Memory B cell (primary cell): ENCODE measurements around the gene ERCC4.
"Not testable (repeated sequence)": the region's sequence is repeated elsewhere in the genome, so short reads cannot be mapped to it uniquely, and the experiment has no call there.

Source experiments
- ATAC-seq: fragments of 150-1000 bp; cut with Tn5 transposase; 2 replicates; pipeline ENCODE4 v1.10.0; 2021; ENCODE audit warnings: low read depth, mild to moderate bottlenecking, moderate library complexity
- DNase-seq, 2 donors: peaks; one replicate each; pipeline ENCODE4 v3.0.0; 2022; ENCODE audit warnings: low spot score in 2 of 2
- H3K27ac Mint-ChIP-seq: one replicate; pipeline ENCODE4 v1.8.0; 2022; ENCODE audit warnings: mild to moderate bottlenecking, moderate library complexity, mixed read lengths
- H3K27me3 Mint-ChIP-seq: one replicate; pipeline ENCODE4 v1.8.0; 2022; ENCODE audit warnings: mixed read lengths
- H3K36me3 Mint-ChIP-seq: one replicate; pipeline ENCODE4 v1.8.0; 2022; ENCODE audit warnings: mild to moderate bottlenecking, mixed read lengths
- H3K4me1 Mint-ChIP-seq: one replicate; pipeline ENCODE4 v1.8.0; 2022; ENCODE audit warnings: mixed read lengths
- H3K4me3 Mint-ChIP-seq: one replicate; pipeline ENCODE4 v1.8.0; 2022; ENCODE audit warnings: mild to moderate bottlenecking, moderate library complexity, mixed read lengths
- H3K9me3 Mint-ChIP-seq: one replicate; pipeline ENCODE4 v1.8.0; 2022; ENCODE audit warnings: mixed read lengths

The ERCC4 gene

DNA sequence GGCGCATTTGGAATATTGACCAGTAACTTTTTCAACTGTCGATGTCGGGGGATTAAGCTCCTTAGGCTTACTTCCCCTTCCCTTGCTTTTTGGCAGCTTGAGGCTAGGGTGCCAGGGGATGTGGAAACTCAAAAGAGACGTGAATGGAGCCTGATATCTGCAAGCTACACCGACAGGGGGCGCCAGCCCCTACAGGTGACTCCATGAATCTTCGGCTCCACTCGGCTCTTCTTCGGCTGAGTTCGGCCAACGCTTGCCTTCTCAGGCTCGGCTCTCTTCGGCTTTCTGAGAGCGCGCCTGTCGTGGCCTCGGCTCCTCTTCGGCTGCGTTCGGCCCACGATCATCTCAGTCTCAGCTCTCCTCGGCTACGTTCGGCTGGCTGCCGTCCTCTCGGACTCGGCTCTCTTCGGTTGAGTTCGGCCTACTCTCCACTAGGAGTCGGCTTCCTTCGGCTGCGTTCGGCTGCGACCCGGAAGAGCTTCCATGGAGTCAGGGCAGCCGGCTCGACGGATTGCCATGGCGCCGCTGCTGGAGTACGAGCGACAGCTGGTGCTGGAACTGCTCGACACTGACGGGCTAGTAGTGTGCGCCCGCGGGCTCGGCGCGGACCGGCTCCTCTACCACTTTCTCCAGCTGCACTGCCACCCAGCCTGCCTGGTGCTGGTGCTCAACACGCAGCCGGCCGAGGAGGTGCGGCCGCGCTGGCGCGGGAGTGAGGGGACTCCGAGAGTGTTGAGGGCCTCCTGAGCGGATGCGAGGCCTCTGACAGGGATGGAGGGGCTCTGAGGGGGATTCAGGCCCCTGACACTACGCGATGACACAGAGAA lies at the start of gene ERCC4:
Gene ERCC4, plus strand, starts transcription at position 472 of the 827 bp plus-strand sequence. Its CDS starts 12 bp downstream, at position 484.
- Mint-ChIP-seq H3K27ac (peak within 1 kb of the TSS; percentile 92), H3K9me3 (no peaks in the 10 kb centered on the region), H3K4me3 (peak within 1 kb of the TSS; percentile 92), H3K36me3 (peaks cover 2% of the 10 kb centered on the region), H3K4me1 (peaks cover 18% of the 10 kb centered on the region), H3K27me3 (peaks cover 1% of the 10 kb centered on the region)
- ATAC-seq (peak; percentile 94), DNase-seq (peak; percentile 98 to 99)

DNA sequence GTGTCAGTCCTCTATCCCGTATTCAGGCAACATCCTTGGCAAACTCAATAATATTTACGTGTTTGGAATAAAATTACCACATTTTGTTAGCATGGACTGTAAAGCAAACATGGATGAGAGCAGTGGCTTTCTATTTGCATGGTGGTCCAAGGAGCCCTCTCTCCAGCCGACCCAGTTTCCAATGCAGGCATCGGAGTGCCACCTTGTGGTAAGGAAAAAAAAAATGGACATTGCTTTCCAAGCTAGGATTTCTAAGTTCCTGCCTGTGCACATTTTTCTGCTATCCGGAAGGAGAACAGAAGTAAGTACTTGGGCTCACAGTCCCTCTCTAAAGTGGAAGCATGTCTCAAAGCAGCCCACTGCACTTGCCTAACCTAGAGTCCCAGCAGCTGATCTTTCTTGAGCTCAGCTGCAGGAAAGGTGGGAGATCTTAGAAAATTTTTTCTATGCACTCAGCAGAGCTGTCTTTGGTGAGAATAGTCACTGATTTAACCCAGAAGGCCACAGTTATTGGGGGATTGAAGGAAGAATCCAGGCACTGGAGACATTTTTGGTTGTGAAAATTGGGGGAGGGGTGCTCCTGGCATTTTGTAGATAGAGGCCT lies 46.0 kb upstream of the ERCC4 start:
- DNase-seq = no peak
- no peak for ATAC-seq
- Mint-ChIP-seq H3K4me3 (no peak overlapping the region), H3K27ac (no peak overlapping the region), H3K27me3 (peaks cover 3% of the 10 kb centered on the region), H3K4me1 (no peaks in the 10 kb centered on the region), H3K36me3 (no peaks in the 10 kb centered on the region), H3K9me3 (no peaks in the 10 kb centered on the region)

DNA sequence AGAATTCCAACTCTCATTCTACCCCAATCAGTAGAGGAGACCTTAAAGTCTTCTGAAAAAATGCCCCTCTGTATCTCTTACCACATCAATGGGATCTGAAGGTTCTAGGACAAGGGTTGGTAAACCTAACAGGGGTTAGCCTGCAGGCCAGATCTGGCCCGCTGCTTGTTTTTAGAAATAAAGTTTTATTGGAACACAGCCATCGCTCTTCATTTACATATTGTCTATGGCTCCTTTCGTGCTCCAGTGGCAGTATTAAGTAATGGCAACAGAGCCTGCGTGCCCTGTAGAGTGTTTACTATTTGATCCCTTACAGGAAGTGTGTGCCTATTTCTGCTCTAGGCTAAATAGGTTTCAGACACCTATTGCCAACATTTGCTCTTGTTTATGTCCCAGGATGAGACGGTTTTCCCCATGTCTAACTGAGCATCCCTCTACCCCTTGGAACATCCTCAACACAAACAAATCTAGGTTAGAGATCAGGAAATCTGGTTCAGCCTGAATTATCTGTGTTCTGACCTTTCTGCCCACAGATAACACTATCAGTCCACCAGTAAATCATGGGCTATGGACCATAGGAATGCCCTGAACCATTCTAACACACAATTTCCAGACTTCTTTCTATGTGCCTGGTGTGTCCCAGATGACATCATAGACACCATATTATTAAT lies 44.2 kb upstream of the ERCC4 start:
- Mint-ChIP-seq H3K27ac (no peak overlapping the region), H3K4me1 (no peaks in the 10 kb centered on the region), H3K4me3 (no peak overlapping the region), H3K36me3 (no peaks in the 10 kb centered on the region), H3K27me3 (peaks cover 4% of the 10 kb centered on the region), H3K9me3 (no peaks in the 10 kb centered on the region)
- DNase-seq (no peak), ATAC-seq (no peak)

DNA sequence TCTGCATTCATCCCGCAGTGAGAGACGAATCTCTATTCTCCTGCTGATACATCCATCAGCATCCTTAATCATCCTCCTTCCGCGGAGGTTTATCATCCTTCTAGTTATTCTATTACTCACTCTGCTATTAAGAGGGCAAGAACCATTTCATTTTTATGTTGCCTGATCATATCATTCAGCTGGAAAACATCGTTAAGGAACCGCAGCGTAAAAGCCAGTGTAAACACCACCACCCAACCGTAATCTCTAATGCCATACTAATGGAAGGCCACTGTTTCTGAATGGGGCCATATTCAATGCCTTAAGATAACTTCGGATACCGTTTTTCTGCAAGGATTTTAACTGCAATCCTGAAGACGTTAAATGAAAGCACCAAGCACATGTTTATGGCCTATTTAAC lies 36.7 kb upstream of the ERCC4 start:
- ATAC-seq (no peak), DNase-seq (no peak)
- H3K4me3 Mint-ChIP-seq = no peak overlapping the region
- H3K4me1 Mint-ChIP-seq = no peaks in the 10 kb centered on the region
- no peaks in the 10 kb centered on the region for H3K9me3 Mint-ChIP-seq
- peaks cover 16% of the 10 kb centered on the region for H3K27me3 Mint-ChIP-seq
- no peak overlapping the region for H3K27ac Mint-ChIP-seq
- no peaks in the 10 kb centered on the region for H3K36me3 Mint-ChIP-seq

DNA sequence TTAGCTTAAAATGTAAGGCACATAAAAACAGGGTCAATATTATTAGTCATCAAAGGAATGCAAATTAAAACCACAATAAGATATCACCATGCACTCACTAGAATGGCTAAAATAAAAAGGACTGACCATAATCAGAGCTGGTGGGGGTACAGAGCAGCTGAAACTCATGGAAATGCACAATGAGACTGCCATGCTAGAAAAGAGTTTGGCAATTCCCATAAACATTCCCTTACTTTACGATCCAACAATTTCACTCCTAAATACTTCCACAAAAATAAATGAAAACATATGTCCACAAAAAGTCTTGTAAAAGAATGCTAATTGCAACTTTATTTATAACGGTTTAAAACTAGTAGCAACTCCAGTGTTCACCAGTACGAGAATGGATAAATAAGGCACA lies 36.1 kb upstream of the ERCC4 start:
- Mint-ChIP-seq H3K36me3 (no peaks in the 10 kb centered on the region), H3K9me3 (no peaks in the 10 kb centered on the region), H3K4me3 (no peak overlapping the region), H3K27me3 (peaks cover 16% of the 10 kb centered on the region), H3K4me1 (no peaks in the 10 kb centered on the region), H3K27ac (no peak overlapping the region)
- ATAC-seq = no peak
- no peak for DNase-seq

DNA sequence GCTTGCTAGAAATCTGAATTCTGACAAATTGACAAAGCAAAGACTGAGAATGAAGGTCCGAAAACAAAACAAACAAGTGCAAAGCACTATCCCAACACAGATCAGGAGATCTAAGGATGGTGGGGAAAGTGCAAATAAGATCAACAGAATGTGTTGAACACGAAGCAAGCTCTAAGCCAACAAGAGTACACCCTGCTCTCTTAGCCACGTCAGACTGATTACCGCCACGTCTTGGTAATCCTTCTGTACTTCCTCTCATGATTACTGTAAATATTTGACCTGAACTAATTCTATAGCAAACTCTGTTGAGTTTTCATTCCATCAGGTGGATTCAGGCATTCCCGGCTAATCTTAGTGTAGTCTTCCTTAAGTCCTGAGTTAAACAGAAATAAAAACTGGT lies 34.3 kb upstream of the ERCC4 start:
- no peaks in the 10 kb centered on the region for H3K4me1 Mint-ChIP-seq
- no peaks in the 10 kb centered on the region for H3K36me3 Mint-ChIP-seq
- peaks cover 1% of the 10 kb centered on the region for H3K9me3 Mint-ChIP-seq
- DNase-seq (no peak), ATAC-seq (no peak)
- no peak overlapping the region for H3K4me3 Mint-ChIP-seq
- no peak overlapping the region for H3K27ac Mint-ChIP-seq
- peaks cover 18% of the 10 kb centered on the region for H3K27me3 Mint-ChIP-seq

DNA sequence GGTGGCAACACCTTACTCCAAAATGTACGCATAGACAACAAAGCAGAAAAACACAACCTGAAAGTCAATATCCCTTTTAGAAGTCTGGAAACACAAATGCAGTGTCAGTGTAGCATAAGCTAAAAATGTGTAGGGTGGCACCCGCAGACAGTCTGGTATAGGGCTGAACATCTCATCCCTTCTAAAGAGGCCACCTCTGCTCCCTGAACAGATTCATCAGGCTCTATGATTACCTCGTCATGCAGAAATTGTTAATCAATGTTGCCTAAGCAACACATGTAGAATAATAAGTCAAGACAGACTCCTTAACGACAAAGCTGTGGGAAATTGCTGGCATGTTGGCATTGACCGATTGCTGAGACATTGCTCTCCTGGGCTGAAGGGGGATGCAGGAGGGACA lies 33.3 kb upstream of the ERCC4 start:
- no peak for DNase-seq
- Mint-ChIP-seq H3K27me3 (peaks cover 18% of the 10 kb centered on the region), H3K9me3 (peaks cover 1% of the 10 kb centered on the region), H3K27ac (no peak overlapping the region), H3K4me1 (no peaks in the 10 kb centered on the region), H3K36me3 (no peaks in the 10 kb centered on the region), H3K4me3 (no peak overlapping the region)
- no peak for ATAC-seq

DNA sequence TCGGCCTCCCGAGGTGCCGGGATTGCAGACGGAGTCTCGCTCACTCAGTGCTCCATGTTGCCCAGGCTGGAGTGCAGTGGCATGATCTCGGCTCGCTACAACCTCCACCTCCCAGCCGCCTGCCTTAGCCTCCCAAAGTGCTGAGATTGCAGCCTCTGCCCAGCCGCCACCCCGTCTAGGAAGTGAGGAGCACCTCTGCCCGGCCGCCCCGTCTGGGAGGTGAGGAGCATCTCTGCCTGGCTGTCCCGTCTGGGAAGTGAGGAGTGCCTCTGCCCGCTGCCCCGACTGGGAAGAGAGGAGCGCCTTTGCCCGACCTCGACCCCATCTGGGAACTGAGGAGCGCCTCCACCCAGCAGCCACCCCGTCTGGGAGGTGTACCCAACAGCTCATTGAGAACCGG lies 30.6 kb upstream of the ERCC4 start:
- not testable (repeated sequence) for H3K9me3 Mint-ChIP-seq, H3K27ac Mint-ChIP-seq, ATAC-seq, DNase-seq, H3K4me1 Mint-ChIP-seq, H3K4me3 Mint-ChIP-seq, H3K36me3 Mint-ChIP-seq
- H3K27me3 Mint-ChIP-seq = peaks cover 22% of the 10 kb centered on the region

DNA sequence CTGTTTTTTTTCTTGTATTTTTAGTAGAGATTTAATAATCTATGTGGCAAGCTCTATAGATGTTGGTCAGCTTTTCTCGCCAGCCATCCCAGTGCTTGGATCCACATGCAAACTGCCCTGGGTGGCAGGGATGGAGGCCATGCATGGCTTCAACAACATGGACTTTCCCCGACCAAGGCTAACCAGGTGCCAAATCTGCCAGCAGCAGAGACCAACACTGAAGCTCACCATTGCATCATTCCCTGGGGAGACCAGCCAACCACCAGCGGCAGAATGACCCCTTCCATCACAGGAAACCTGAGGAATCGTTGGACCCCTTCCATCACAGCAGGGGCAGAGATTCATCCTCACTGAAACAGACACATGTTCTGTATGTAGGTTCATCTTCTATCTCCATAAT lies 27.7 kb upstream of the ERCC4 start:
- no peaks in the 10 kb centered on the region for H3K4me1 Mint-ChIP-seq
- H3K27ac Mint-ChIP-seq = no peak overlapping the region
- no peak overlapping the region for H3K4me3 Mint-ChIP-seq
- H3K9me3 Mint-ChIP-seq = peaks cover 1% of the 10 kb centered on the region
- DNase-seq (no peak), ATAC-seq (no peak)
- H3K27me3 Mint-ChIP-seq = peaks cover 13% of the 10 kb centered on the region
- no peaks in the 10 kb centered on the region for H3K36me3 Mint-ChIP-seq

DNA sequence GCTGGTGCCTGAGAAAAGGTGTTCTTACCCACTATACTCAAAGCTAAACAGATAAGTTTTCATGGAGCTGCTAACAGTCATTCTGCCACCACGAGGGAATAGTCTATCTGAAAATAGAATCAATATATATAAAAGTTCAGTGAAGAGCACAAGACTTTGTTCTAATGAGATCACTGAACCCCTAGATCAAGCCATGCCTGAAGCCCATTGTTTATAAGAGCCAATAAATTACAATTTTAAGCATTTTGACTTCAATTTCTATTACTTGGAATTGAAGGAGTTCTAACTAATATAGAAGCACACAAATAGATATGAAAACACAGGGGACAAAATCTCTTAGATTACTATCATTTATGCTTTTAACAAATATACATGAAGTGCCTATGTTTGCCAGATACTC lies 24.4 kb upstream of the ERCC4 start:
- H3K4me3 Mint-ChIP-seq = no peak overlapping the region

DNA sequence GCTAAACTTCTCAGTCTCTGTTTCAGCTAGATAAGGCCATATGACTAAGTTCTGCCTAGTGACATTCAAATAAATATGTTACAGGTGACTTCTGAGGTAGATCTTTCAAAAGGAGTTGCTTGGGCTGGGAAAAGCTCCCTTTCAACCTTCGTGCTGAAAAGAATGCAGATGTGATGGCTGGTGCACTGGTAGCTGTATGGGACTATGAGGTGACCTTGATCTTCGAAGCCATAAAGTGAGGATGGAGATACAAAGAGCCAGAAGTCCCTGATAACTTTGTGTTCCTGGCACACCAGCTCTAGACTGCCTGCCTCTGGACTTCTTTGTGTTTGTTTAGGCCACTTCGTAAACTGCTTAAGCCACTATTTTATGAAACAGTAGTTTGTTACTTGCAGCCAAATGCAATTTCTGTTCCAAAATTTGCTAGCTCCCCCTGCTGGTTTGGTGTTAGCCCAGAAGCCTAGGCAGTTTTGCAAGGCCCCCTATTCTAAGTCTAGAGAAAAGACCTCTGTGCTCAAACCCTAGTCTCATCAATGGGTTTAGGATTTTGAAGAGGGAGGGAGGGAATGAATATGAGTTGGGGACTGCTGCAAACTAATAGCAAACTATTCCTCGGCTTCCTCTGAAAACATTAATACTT lies 23.3 kb upstream of the ERCC4 start:
- Mint-ChIP-seq H3K4me1 (no peaks in the 10 kb centered on the region), H3K9me3 (no peaks in the 10 kb centered on the region), H3K27ac (no peak overlapping the region), H3K36me3 (no peaks in the 10 kb centered on the region), H3K27me3 (peaks cover 9% of the 10 kb centered on the region), H3K4me3 (no peak overlapping the region)
- no peak for DNase-seq
- ATAC-seq = no peak

More for the DNA sequence above, 24.4 kb upstream of the ERCC4 start:
- Mint-ChIP-seq H3K27ac (no peak overlapping the region), H3K27me3 (peaks cover 6% of the 10 kb centered on the region), H3K36me3 (no peaks in the 10 kb centered on the region), H3K4me1 (no peaks in the 10 kb centered on the region), H3K9me3 (no peaks in the 10 kb centered on the region)
- DNase-seq = no peak
- ATAC-seq = no peak

DNA sequence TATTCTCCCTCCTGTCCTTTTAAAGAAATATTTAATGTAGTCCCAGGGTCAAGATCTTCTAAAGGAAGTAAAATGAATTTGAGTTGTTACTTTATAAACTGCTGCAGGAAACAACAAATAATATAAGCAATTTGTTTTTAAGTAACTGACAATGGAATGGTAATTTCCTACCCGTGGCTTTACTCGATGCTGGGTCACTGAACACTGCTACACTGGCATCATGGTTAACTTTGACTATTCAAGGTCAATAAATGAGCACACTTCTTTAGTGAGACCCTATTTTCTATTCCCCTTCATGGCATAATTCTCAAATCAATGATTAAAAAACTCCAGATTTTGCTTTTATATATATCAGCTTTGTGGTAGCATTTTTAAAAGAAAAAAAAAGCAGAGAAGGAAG lies 22.1 kb upstream of the ERCC4 start:
- Mint-ChIP-seq H3K36me3 (no peaks in the 10 kb centered on the region), H3K9me3 (no peaks in the 10 kb centered on the region), H3K4me3 (no peak overlapping the region), H3K4me1 (no peaks in the 10 kb centered on the region), H3K27ac (no peak overlapping the region), H3K27me3 (peaks cover 7% of the 10 kb centered on the region)
- no peak for DNase-seq
- no peak for ATAC-seq

DNA sequence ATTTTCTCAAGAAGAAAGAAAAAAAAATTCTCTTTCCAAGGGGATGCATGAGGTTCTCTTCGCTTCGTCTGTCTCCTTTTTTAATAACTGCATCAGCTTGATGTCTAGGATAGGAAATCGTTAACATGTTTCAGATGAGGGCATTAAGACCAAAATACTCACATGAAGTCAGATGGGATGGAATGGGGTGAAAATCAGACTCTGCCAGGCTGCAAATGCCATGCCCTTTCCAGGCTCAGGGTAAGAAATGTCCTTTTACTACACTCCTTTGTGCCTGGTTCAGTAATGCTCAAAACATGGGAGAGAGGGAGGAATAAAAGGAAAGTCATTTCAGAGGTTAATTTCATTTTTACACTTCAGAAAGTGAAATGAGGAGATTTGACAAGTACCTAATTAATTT lies 21.7 kb upstream of the ERCC4 start:
- H3K27ac Mint-ChIP-seq = no peak overlapping the region
- ATAC-seq (no peak), DNase-seq (no peak)
- no peaks in the 10 kb centered on the region for H3K36me3 Mint-ChIP-seq
- no peaks in the 10 kb centered on the region for H3K9me3 Mint-ChIP-seq
- H3K27me3 Mint-ChIP-seq = peaks cover 8% of the 10 kb centered on the region
- H3K4me1 Mint-ChIP-seq = no peaks in the 10 kb centered on the region
- no peak overlapping the region for H3K4me3 Mint-ChIP-seq

DNA sequence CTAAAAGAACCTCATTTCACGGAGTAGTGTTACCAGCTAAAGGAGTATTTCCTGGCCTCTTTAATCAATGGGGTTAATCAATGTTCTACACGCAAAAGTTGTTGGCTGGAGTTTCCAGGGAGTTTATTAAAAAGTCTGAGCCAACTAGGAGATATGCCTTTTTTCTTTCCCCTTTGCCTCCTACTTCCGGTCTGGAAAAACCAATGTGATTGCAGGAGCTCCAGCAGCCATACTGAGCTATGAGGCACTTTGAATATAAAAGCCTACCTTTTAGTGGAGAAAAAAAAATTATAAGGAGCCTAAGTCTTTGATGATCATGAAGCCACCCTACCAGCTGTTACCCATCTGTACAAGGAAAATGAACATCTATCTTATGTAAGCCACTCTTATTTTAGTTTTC lies 17.9 kb upstream of the ERCC4 start:
- ATAC-seq (no peak), DNase-seq (no peak)
- Mint-ChIP-seq H3K36me3 (peaks cover 2% of the 10 kb centered on the region), H3K4me3 (no peak overlapping the region), H3K4me1 (peaks cover 10% of the 10 kb centered on the region), H3K27ac (no peak overlapping the region), H3K27me3 (peaks cover 14% of the 10 kb centered on the region), H3K9me3 (peaks cover 2% of the 10 kb centered on the region)
